Measurements from ENCODE around the gene SART1.

Gene SART1

GRCh38 chr11:65918211-65919140 lies 43.1 kb upstream of the SART1 start, which contains the start of gene C11orf68:
C11orf68 (minus strand) TSS chr11:65919062; CDS start chr11:65919031, 31 bp downstream.
- Histone ChIP-seq H4K91ac (ENCODE audit: low read length) (peak within 1 kb of the TSS; percentile 99), H3K14ac (ENCODE audit: low read length in 2 of 2) (peak within 1 kb of the TSS; percentile 94 to 95), H3K4me2 (ENCODE audit: low read length, poor library complexity, severe bottlenecking) (peak within 1 kb of the TSS; percentile 96), H3K4me3 (ENCODE audit: insufficient read depth in 1 of 2, low read depth in 1 of 2, low read length in 2 of 2) (peak within 1 kb of the TSS; percentile 91 to 98), H2BK12ac (ENCODE audit: low read length in 2 of 2) (peak within 1 kb of the TSS; percentile 70 to 95), H2BK120ac (ENCODE audit: low read depth, low read length) (peak within 1 kb of the TSS; percentile 100), H2BK5ac (ENCODE audit: low read depth, low read length, poor library complexity, severe bottlenecking) (peak within 1 kb of the TSS; percentile 91), H3K9me3 (ENCODE audit: control insufficient read depth, low read length) (no peaks in the 10 kb centered on the region), H3K4ac (ENCODE audit: low read depth in 1 of 2, low read length in 2 of 2) (peak within 1 kb of the TSS; percentile 94 to 98), H3K4me1 (ENCODE audit: control insufficient read depth, insufficient read depth, low read depth, low read length) (peaks cover 51% of the 10 kb centered on the region), H3K27ac (ENCODE audit: low read length, poor library complexity, severe bottlenecking) (peak within 1 kb of the TSS; percentile 80), H3K18ac (ENCODE audit: low read depth in 1 of 2, low read length in 2 of 2) (peak within 1 kb of the TSS; percentile 94 to 98), H4K8ac (ENCODE audit: low read length) (peak within 1 kb of the TSS; percentile 99), H3K9ac (ENCODE audit: low read length) (peak within 1 kb of the TSS; percentile 98), H2BK15ac (ENCODE audit: low read depth, poor library complexity, severe bottlenecking) (peak within 1 kb of the TSS; percentile 91), H2AFZ (ENCODE audit: low read depth, low read length) (peak within 1 kb of the TSS; percentile 55), H2AK5ac (ENCODE audit: low read length, severe bottlenecking) (peak within 1 kb of the TSS; percentile 93), H3K23ac (ENCODE audit: low read length in 2 of 2) (peak within 1 kb of the TSS in 1 of 2 experiments; percentile 95), H3K27me3 (ENCODE audit: control insufficient read depth in 1 of 2, insufficient read depth in 1 of 2, low read length in 2 of 2) (no peaks in the 10 kb centered on the region), H3K79me1 (replicated peaks; ENCODE audit: low read length, poor library complexity, severe bottlenecking) (peaks cover 12% of the 10 kb centered on the region), H3K36me3 (ENCODE audit: control insufficient read depth in 1 of 2, insufficient read depth in 2 of 2, low read depth in 1 of 2, low read length in 2 of 2) (peaks cover 39 to 44% of the 10 kb centered on the region in 2 experiments)
- no peak for DNase-seq
- WGBS, result 7% methylated on average over 65 of the region's 77 CpGs

DNA sequence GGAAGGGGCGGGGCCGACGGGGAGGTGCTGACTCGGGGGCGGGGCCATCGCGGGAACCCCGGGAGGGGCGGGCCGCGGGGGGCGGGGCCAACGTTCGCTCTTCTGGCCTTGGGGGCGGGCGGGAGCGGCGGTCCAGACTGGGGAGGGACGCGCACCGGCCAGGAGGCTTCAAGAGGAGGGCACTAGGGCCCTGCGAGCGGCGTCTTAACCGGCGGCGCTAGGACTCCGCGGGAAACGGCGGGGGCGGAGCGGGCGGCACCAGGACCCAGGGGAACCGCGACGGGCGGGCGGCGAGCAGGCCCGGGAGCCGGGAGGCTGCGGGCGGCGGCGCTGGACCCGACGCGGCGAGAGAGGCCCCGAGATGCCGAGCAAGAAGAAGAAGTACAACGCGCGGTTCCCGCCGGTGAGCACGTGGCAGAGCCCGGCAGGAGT lies 42.4 kb upstream of the SART1 start, which contains the start of gene DRAP1:
Gene DRAP1 (plus strand): TSS at position 286 of the 432 bp plus-strand sequence. CDS start 76 bp downstream, at position 362.
- Histone ChIP-seq H3K4me2 (ENCODE audit: low read length, poor library complexity, severe bottlenecking) (peak within 1 kb of the TSS; percentile 96), H4K91ac (ENCODE audit: low read length) (peak within 1 kb of the TSS; percentile 99), H3K4ac (ENCODE audit: low read depth in 1 of 2, low read length in 2 of 2) (peak within 1 kb of the TSS; percentile 94 to 98), H3K18ac (ENCODE audit: low read depth in 1 of 2, low read length in 2 of 2) (peak within 1 kb of the TSS; percentile 94 to 98), H3K27me3 (ENCODE audit: control insufficient read depth in 1 of 2, insufficient read depth in 1 of 2, low read length in 2 of 2) (no peaks in the 10 kb centered on the region), H2BK12ac (ENCODE audit: low read length in 2 of 2) (peak within 1 kb of the TSS; percentile 49 to 68), H3K23ac (ENCODE audit: low read length in 2 of 2) (peak within 1 kb of the TSS in 1 of 2 experiments; percentile 95), H3K9ac (ENCODE audit: low read length) (peak within 1 kb of the TSS; percentile 98), H2AFZ (ENCODE audit: low read depth, low read length) (peak within 1 kb of the TSS; percentile 55), H3K36me3 (ENCODE audit: control insufficient read depth in 1 of 2, insufficient read depth in 2 of 2, low read depth in 1 of 2, low read length in 2 of 2) (peaks cover 40 to 45% of the 10 kb centered on the region in 2 experiments), H2BK5ac (ENCODE audit: low read depth, low read length, poor library complexity, severe bottlenecking) (peak within 1 kb of the TSS; percentile 91), H3K79me1 (replicated peaks; ENCODE audit: low read length, poor library complexity, severe bottlenecking) (peaks cover 12% of the 10 kb centered on the region), H2BK120ac (ENCODE audit: low read depth, low read length) (peak within 1 kb of the TSS; percentile 100), H3K27ac (ENCODE audit: low read length, poor library complexity, severe bottlenecking) (peak within 1 kb of the TSS; percentile 80), H3K4me1 (ENCODE audit: control insufficient read depth, insufficient read depth, low read depth, low read length) (peaks cover 51% of the 10 kb centered on the region), H2BK15ac (ENCODE audit: low read depth, poor library complexity, severe bottlenecking) (peak within 1 kb of the TSS; percentile 91), H4K8ac (ENCODE audit: low read length) (peak within 1 kb of the TSS; percentile 99), H2AK5ac (ENCODE audit: low read length, severe bottlenecking) (peak within 1 kb of the TSS; percentile 93), H3K9me3 (ENCODE audit: control insufficient read depth, low read length) (no peaks in the 10 kb centered on the region), H3K4me3 (ENCODE audit: insufficient read depth in 1 of 2, low read depth in 1 of 2, low read length in 2 of 2) (peak within 1 kb of the TSS; percentile 91 to 98), H3K14ac (ENCODE audit: low read length in 2 of 2) (peak within 1 kb of the TSS; percentile 94 to 95)
- DNase-seq, result peak; percentile 98
- 1% methylated on average over 32 of the region's 59 CpGs for WGBS

- Histone ChIP-seq H2BK5ac (ENCODE audit: low read depth, low read length, poor library complexity, severe bottlenecking) (peak overlapping the region; percentile 88), H3K36me3 (ENCODE audit: control insufficient read depth in 1 of 2, insufficient read depth in 2 of 2, low read depth in 1 of 2, low read length in 2 of 2) (peaks cover 46 to 50% of the 10 kb centered on the region in 2 experiments), H3K79me1 (replicated peaks; ENCODE audit: low read length, poor library complexity, severe bottlenecking) (peaks cover 15% of the 10 kb centered on the region), H3K4me1 (ENCODE audit: control insufficient read depth, insufficient read depth, low read depth, low read length) (peaks cover 46% of the 10 kb centered on the region), H3K4me3 (ENCODE audit: insufficient read depth in 1 of 2, low read depth in 1 of 2, low read length in 2 of 2) (peak overlapping the region; percentile 91 to 92), H4K91ac (ENCODE audit: low read length) (peak overlapping the region; percentile 58), H2BK12ac (ENCODE audit: low read length in 2 of 2) (peak overlapping the region in 1 of 2 experiments; percentile 68), H2BK15ac (ENCODE audit: low read depth, poor library complexity, severe bottlenecking) (peak overlapping the region; percentile 91), H3K9ac (ENCODE audit: low read length) (peak overlapping the region; percentile 90), H3K18ac (ENCODE audit: low read depth in 1 of 2, low read length in 2 of 2) (peak overlapping the region; percentile 88 to 90), H3K27me3 (ENCODE audit: control insufficient read depth in 1 of 2, insufficient read depth in 1 of 2, low read length in 2 of 2) (no peaks in the 10 kb centered on the region), H3K4ac (ENCODE audit: low read depth in 1 of 2, low read length in 2 of 2) (peak overlapping the region in 1 of 2 experiments; percentile 87), H2AFZ (ENCODE audit: low read depth, low read length) (peak overlapping the region; percentile 55), H3K23ac (ENCODE audit: low read length in 2 of 2) (peak overlapping the region in 1 of 2 experiments; percentile 95), H3K27ac (ENCODE audit: low read length, poor library complexity, severe bottlenecking) (no peak overlapping the region), H3K4me2 (ENCODE audit: low read length, poor library complexity, severe bottlenecking) (peak overlapping the region; percentile 96), H2AK5ac (ENCODE audit: low read length, severe bottlenecking) (peak overlapping the region; percentile 28), H3K14ac (ENCODE audit: low read length in 2 of 2) (peak overlapping the region in 1 of 2 experiments; percentile 95), H3K9me3 (ENCODE audit: control insufficient read depth, low read length) (no peaks in the 10 kb centered on the region), H2BK120ac (ENCODE audit: low read depth, low read length) (no peak overlapping the region), H4K8ac (ENCODE audit: low read length) (peak overlapping the region; percentile 91)
- DNase-seq, result no peak
- whole genome bisulfite sequencing, result 2% methylated on average over 48 of the region's 60 CpGs
Measured at GRCh38 chr11:65919573-65920371, 41.8 kb upstream of the SART1 start.
